Astrocyte of the spinal cord (primary cell): Measurements from ENCODE around the gene CD55.
A peak's percentile ranks its signal among the peaks of the same experiment; 100 is the strongest.

Experiments
- DNase-seq: peaks from one replicate; pipeline ENCODE4 v3.0.0; 2011; ENCODE audit warnings: low read depth, low spot score
- H3K4me3 ChIP-seq: 2 replicates; pipeline ENCODE4 v1.5.1; 2011; ENCODE audit warnings: low read depth, mild to moderate bottlenecking, low read length, moderate library complexity
- CTCF ChIP-seq: IDR thresholded peaks from 2 replicates; pipeline ENCODE4 v1.5.1; 2012; ENCODE audit warnings: low read depth, mild to moderate bottlenecking, low read length, inconsistent platforms
- in situ Hi-C: cut with HindIII; loops from 2 replicates; pipeline ENCODE4 v1.10.0; 2017; ENCODE audit warnings: low sequenced_read_pairs

The CD55 gene

GRCh38 chr1:207323425-207324225 is 2.1 kb downstream of the CD55 start:
- TF ChIP-seq CTCF, result no peak
- no peak overlapping the region for H3K4me3 ChIP-seq
- in situ Hi-C loops, result no loop called here
- DNase-seq, result no peak

DNA sequence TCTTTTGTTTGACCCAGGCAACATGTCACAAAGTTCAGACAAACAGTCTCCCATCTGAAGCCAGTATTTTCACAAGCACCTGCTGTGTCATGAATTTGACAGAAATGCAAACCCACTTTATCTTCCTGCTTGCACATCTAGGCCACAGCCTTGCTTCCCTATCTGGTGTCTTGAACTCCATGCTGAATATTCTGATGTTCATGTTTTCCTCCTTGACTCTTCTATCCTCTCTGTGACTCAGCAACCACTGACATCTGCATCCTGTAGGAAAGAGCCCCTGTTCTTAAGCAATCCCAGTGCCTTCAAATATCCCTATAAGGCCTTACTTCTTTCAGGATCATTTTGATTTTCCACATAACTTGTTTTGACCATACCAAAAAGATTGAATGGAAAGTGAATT is 6.5 kb downstream of the CD55 start:
- peak; percentile 58 for DNase-seq
- H3K4me3 ChIP-seq, result no peak overlapping the region
- no peak for TF ChIP-seq CTCF
- in situ Hi-C loops, result no loop called here

DNA sequence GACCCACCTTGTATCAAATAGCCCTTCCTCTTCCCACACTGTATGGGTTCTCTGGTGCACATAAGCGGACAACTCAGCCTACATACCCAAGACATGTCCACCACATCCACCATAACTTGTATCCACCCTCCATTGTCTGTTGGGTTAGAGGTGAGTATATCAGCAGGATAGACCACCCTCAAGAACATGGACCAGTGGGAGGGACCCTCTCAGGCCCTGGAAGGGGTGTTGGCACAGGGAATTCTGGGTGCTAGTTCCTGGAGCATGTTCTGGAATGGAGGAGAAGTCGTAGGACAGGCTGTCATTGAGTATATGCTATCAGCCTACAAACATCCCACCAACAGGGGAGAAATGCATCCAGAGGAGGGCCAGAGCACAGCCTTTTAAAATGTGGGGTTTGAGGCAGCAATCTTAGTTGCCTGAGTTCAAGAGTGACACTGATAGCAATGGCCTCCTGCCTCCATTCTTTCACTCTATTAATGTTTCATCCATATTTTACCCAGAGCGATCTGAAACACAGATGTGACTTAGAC is 7.5 kb downstream of the CD55 start:
- no peak for DNase-seq
- no peak overlapping the region for H3K4me3 ChIP-seq
- in situ Hi-C loops, result no loop called here
- no peak for TF ChIP-seq CTCF

DNA sequence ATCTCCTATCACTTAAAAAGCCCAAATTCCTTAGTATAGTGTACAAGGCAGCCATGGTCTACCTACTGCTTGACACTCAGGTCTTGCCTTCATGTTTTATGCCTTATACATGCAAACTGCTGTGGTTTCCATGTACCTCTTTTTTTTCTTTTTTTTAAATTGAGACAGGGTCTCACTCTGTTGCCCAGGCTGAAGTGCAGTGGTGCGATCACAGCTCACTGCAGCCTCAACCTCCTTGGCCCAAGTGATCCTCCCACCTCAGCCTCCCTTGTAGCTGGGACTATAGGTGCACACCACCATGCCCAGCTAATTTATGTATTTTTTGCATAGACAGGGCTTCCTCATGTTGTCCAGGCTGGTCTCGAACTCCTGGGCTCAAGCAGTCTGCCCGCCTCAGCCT is 8.0 kb downstream of the CD55 start:
- no peak for TF ChIP-seq CTCF
- no peak overlapping the region for H3K4me3 ChIP-seq
- in situ Hi-C loops, result no loop called here
- DNase-seq, result no peak

DNA sequence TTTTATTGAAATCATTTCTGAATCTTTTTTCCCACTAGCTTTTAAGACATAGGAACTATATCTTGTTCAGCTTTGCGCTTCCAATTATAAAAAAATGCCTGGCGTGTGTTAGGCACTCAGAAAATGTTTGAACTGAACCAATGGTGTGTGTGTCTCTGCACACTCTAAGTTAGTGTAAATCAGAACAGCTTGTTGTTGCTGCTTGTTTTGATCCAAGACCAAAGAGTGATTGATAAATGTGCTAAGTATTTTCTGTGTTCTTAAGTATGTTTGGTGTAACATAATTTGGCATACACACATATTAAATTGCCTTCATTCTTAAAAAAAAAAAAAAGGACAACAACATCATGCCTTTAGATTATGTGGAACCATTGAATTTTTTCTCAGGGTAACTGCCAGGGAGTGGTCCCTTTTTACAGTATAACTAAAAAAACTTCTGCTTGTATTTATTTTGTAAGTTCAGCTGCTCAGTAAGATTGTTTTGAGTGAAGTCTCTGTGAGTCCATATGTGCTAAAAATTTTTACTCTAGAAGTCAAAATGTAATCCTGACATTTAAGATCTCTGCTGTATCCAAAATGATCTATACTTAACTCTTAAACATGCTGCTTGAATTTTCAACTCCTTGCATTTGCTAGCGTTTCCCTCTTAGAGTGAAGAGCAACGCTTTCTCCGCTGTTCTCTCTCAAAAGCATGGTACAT is 8.7 kb downstream of the CD55 start:
- TF ChIP-seq CTCF, result no peak
- in situ Hi-C loops, result no loop called here
- H3K4me3 ChIP-seq, result no peak overlapping the region
- DNase-seq, result no peak

DNA sequence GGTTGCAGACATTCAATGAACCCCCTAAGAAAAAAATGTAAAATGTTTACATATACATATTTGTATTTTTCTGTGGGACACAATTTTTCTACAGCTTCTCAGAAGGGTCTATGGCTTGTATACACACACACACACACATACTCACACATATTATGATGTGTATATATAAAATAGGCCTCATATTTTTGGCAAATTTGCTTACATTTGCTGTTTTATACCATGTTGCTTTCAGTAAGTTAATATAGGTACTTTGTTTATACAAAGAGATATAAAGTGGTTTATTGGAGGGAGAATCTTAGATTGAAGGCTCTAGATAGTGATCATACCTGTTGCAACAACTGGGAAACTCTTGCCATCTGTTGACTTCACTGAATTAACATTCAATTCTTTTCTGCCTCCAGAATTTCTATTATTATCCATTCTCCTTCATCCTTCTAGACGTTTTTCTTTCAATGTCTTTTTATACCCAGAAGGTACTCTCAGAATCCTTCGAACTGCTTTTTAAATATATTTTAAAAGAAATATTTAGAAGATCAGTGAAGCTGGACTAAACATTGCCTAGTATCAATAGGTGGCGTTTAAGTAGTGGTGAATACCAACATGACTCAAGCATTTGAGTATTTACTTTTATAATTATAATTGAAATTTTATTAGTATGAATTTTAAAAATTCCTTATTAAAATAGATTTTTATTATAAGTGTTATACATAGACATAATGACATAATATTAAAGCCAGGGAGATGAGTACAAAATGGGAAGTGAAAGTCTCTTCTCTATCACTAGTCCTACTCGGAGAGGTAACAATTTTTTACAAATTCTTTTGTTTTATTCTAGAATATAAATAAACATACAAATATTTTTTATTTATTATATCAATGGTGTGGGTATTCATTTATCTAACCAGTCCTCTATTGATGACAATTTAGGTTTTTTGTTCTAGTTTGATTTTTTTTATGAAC is 10.2 kb downstream of the CD55 start:
- TF ChIP-seq CTCF, result no peak
- no peak overlapping the region for H3K4me3 ChIP-seq
- in situ Hi-C loops, result no loop called here
- DNase-seq, result no peak
